K562 (cell line): ENCODE data around the gene ATP6V1F. TPM values are rescaled to one million over a fixed set of nuclear protein-coding genes. Genes with fewer than 3 reads are reported as not detected.
A peak's percentile ranks its signal among the peaks of the same experiment; 100 is the strongest.

ENCODE experiments used
- BHLHE40 ChIP-seq: IDR thresholded peaks from 2 replicates; pipeline ENCODE4 v1.6.1; 2011; ENCODE audit warnings: low read length, improper control_type of control experiment
- EHMT2 ChIP-seq: fragments of 450-650 bp; IDR thresholded peaks from 2 replicates; pipeline ENCODE4 v1.6.1; 2018; ENCODE audit warnings: antibody characterized with exemption
- FOXA3 ChIP-seq, 2 experiments: fragments of 450-650 bp in 1 of 2; sonication (generic) in 1 of 2; formaldehyde crosslinking; IDR thresholded peaks in 1 of 2; conservative IDR thresholded peaks in 1 of 2; 2 replicates each; pipeline versions ENCODE4 v1.4.0 to v1.8.0; 2020 to 2022; ENCODE audit warnings: mild to moderate bottlenecking in 2 of 2, missing genetic modification reagents in 1 of 2
- KLF10 ChIP-seq: fragments of 250-450 bp; sonication (Bioruptor Pico); IDR thresholded peaks from 2 replicates; pipeline ENCODE4 v1.6.1; 2021; ENCODE audit warnings: matching md5 sums
- MAFK ChIP-seq: IDR thresholded peaks from 2 replicates; pipeline ENCODE4 v1.6.1; 2011; ENCODE audit warnings: low read length, improper control_type of control experiment
- SAFB ChIP-seq: fragments of 200-400 bp; formaldehyde crosslinking; IDR thresholded peaks from 2 replicates; pipeline ENCODE4 v1.6.1; 2017; ENCODE audit warnings: low read depth, low read length, borderline replicate concordance
- SIN3B ChIP-seq: fragments of 450-650 bp; IDR thresholded peaks from 2 replicates; pipeline ENCODE4 v1.6.1; 2017; ENCODE audit warnings: low read depth, mild to moderate bottlenecking, moderate library complexity
- SMARCB1 ChIP-seq: IDR thresholded peaks from 2 replicates; pipeline ENCODE4 v1.6.1; 2011; ENCODE audit warnings: improper control_type of control experiment, low read depth; ENCODE audit not compliant: insufficient read length
- ZNF212 ChIP-seq: fragments of 450-650 bp; formaldehyde crosslinking; IDR thresholded peaks from 2 replicates; pipeline ENCODE4 v1.4.0; 2020; ENCODE audit warnings: mild to moderate bottlenecking
- ZNF584 ChIP-seq: fragments of 200-800 bp; sonication (Bioruptor generic); IDR thresholded peaks from 2 replicates; pipeline ENCODE4 v1.6.1; 2016; ENCODE audit warnings: low read depth, mild to moderate bottlenecking, missing genetic modification characterization, missing compliant biosample characterization
- ZNF695 ChIP-seq: fragments of 450-650 bp; formaldehyde crosslinking; IDR thresholded peaks from 2 replicates; pipeline ENCODE4 v1.4.0; 2020; ENCODE audit warnings: mild to moderate bottlenecking, moderate library complexity
- polyA plus RNA-seq, 8 experiments: library from polyadenylated mRNA; depleted of rRNA in 4 of 8; stranded (reverse) in 5 of 8; unstranded in 3 of 8; fragments of >200 nt; fragmentation: Nextera tagmentation in 2 of 8; fragmentation: Illumina TruSeq in 1 of 8; extraction: Ambion mirVana in 2 of 8; extraction: Trizol in 1 of 8; gene quantifications; 2 replicates each; pipeline versions ENCODE4 v1.2.1 to v1.2.3, GENCODE V29; 2011 to 2014; ENCODE audit warnings: inconsistent platforms in 1 of 8, missing spikeins in 1 of 8
- total RNA-seq, 7 experiments: library from RNA; depleted of rRNA in 6 of 7; stranded (reverse); fragments of >200 nt in 6 of 7; fragmentation: Illumina TruSeq in 2 of 7; extraction: Trizol in 2 of 7; gene quantifications; 2 replicates each; pipeline versions ENCODE4 v1.2.1 to v1.2.3, GENCODE V29; 2011 to 2021; ENCODE audit warnings: low replicate concordance in 1 of 7
- TF ChIP-seq, protein P1 (sequence below): fragments of 200-600 bp; sonication (generic); IDR thresholded peaks from one replicate; pipeline ENCODE4 v1.6.1; 2012; ENCODE audit warnings: mild to moderate bottlenecking, low read depth, low read length, inconsistent platforms
- TF ChIP-seq, protein P2 (sequence below): fragments of 450-650 bp; formaldehyde crosslinking; IDR thresholded peaks from 2 replicates; pipeline ENCODE4 v1.4.0; 2022; ENCODE audit warnings: missing genetic modification characterization

The ATP6V1F gene
- total and polyA plus RNA-seq, 9 of the 15 experiments (the other 6 are each of a cell fraction or from before 2014, with no cell fraction given): 206 to 1,123 (median 542) TPM

DNA sequence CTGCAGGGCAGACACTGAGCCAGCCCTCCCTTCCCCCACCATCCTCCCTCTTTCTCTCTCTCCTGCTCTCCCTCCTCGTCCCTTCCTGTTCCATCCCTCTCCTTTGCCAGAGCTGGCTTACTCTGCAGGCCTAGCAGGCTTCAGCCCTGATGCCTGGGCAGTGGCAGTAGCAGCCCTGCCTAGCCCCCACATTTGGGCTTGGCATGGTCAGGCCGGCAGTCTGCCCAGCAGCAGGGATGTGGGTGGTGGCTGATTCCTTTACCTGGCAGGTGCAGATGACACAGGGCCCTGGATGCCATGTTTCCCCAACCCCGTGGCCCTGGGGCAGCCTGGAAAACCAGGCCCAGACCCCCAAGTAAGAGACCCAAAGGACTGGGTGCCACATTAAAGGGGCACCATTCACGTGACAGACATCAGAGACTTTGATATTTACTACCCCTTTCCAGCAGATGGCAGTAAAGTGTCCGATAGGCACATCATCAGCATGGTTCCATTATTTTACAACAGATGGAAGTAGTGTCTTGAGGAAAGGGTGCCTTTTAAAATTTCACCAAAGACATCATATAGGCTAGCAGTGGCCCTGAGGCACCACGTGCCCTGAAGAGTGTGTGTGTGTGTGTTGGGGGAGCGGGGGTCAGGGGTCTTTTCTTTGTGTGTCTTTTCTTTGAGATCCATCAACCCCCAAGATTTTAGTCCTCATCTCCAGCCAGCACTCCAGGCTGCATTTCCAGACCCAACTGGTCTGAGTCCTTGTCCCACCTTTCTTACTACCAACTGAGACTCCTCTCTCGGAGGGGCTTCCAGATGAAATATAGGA lies 41.9 kb downstream of the ATP6V1F start (continued):
- TF ChIP-seq, protein P1, sequence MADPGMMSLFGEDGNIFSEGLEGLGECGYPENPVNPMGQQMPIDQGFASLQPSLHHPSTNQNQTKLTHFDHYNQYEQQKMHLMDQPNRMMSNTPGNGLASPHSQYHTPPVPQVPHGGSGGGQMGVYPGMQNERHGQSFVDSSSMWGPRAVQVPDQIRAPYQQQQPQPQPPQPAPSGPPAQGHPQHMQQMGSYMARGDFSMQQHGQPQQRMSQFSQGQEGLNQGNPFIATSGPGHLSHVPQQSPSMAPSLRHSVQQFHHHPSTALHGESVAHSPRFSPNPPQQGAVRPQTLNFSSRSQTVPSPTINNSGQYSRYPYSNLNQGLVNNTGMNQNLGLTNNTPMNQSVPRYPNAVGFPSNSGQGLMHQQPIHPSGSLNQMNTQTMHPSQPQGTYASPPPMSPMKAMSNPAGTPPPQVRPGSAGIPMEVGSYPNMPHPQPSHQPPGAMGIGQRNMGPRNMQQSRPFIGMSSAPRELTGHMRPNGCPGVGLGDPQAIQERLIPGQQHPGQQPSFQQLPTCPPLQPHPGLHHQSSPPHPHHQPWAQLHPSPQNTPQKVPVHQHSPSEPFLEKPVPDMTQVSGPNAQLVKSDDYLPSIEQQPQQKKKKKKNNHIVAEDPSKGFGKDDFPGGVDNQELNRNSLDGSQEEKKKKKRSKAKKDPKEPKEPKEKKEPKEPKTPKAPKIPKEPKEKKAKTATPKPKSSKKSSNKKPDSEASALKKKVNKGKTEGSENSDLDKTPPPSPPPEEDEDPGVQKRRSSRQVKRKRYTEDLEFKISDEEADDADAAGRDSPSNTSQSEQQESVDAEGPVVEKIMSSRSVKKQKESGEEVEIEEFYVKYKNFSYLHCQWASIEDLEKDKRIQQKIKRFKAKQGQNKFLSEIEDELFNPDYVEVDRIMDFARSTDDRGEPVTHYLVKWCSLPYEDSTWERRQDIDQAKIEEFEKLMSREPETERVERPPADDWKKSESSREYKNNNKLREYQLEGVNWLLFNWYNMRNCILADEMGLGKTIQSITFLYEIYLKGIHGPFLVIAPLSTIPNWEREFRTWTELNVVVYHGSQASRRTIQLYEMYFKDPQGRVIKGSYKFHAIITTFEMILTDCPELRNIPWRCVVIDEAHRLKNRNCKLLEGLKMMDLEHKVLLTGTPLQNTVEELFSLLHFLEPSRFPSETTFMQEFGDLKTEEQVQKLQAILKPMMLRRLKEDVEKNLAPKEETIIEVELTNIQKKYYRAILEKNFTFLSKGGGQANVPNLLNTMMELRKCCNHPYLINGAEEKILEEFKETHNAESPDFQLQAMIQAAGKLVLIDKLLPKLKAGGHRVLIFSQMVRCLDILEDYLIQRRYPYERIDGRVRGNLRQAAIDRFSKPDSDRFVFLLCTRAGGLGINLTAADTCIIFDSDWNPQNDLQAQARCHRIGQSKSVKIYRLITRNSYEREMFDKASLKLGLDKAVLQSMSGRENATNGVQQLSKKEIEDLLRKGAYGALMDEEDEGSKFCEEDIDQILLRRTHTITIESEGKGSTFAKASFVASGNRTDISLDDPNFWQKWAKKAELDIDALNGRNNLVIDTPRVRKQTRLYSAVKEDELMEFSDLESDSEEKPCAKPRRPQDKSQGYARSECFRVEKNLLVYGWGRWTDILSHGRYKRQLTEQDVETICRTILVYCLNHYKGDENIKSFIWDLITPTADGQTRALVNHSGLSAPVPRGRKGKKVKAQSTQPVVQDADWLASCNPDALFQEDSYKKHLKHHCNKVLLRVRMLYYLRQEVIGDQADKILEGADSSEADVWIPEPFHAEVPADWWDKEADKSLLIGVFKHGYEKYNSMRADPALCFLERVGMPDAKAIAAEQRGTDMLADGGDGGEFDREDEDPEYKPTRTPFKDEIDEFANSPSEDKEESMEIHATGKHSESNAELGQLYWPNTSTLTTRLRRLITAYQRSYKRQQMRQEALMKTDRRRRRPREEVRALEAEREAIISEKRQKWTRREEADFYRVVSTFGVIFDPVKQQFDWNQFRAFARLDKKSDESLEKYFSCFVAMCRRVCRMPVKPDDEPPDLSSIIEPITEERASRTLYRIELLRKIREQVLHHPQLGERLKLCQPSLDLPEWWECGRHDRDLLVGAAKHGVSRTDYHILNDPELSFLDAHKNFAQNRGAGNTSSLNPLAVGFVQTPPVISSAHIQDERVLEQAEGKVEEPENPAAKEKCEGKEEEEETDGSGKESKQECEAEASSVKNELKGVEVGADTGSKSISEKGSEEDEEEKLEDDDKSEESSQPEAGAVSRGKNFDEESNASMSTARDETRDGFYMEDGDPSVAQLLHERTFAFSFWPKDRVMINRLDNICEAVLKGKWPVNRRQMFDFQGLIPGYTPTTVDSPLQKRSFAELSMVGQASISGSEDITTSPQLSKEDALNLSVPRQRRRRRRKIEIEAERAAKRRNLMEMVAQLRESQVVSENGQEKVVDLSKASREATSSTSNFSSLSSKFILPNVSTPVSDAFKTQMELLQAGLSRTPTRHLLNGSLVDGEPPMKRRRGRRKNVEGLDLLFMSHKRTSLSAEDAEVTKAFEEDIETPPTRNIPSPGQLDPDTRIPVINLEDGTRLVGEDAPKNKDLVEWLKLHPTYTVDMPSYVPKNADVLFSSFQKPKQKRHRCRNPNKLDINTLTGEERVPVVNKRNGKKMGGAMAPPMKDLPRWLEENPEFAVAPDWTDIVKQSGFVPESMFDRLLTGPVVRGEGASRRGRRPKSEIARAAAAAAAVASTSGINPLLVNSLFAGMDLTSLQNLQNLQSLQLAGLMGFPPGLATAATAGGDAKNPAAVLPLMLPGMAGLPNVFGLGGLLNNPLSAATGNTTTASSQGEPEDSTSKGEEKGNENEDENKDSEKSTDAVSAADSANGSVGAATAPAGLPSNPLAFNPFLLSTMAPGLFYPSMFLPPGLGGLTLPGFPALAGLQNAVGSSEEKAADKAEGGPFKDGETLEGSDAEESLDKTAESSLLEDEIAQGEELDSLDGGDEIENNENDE: no peak
- TF ChIP-seq ZNF212 (CRISPR knock-in tag) (no peak), FOXA3 (CRISPR knock-in tag; conservative IDR thresholded peaks at IDR 0.05 in 1 of 2, IDR thresholded peaks at IDR 0.05 in 1 of 2) (no peak), SMARCB1 (no peak), BHLHE40 (peak; percentile 94), SIN3B (no peak), SAFB (no peak), KLF10 (no peak), EHMT2 (peak; percentile 64; the same call in 1 of the 2 replicates), MAFK (no peak), ZNF695 (no peak), ZNF584 (CRISPR knock-in tag) (0 out of 2 replicates have a peak, but pooled peaks have one; percentile 18)
- TF ChIP-seq, protein P2, sequence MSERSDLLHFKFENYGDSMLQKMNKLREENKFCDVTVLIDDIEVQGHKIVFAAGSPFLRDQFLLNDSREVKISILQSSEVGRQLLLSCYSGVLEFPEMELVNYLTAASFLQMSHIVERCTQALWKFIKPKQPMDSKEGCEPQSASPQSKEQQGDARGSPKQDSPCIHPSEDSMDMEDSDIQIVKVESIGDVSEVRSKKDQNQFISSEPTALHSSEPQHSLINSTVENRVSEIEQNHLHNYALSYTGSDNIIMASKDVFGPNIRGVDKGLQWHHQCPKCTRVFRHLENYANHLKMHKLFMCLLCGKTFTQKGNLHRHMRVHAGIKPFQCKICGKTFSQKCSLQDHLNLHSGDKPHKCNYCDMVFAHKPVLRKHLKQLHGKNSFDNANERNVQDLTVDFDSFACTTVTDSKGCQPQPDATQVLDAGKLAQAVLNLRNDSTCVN (CRISPR knock-in tag): no peak
